HuH-7 (cell line): ENCODE measurements around the gene APBA2.
A peak's percentile ranks its signal among the peaks of the same experiment; 100 is the strongest.

ENCODE experiments used
- DNase-seq: peaks from one replicate; pipeline ENCODE4 v3.0.0; 2011; ENCODE audit warnings: low spot score

APBA2 gene

GRCh38 chr15:28915041-28915810, 29.5 kb downstream of the APBA2 start:
- no peak for DNase-seq

- no peak for DNase-seq
Observed at GRCh38 chr15:28915935-28916334, 30.2 kb downstream of the APBA2 start.

GRCh38 chr15:28917791-28918140, 32.0 kb downstream of the APBA2 start:
- no peak for DNase-seq

GRCh38 chr15:28918141-28918983, 32.6 kb downstream of the APBA2 start:
- DNase-seq, result peak; percentile 58

- DNase-seq, result peak; percentile 24
Observed at GRCh38 chr15:28919201-28919635, 33.4 kb downstream of the APBA2 start.

- DNase-seq, result no peak
Observed at GRCh38 chr15:28919679-28920655, 34.2 kb downstream of the APBA2 start.

GRCh38 chr15:28920781-28921331, 35.1 kb downstream of the APBA2 start:
- DNase-seq, result no peak

- no peak for DNase-seq
Observed at GRCh38 chr15:28921336-28921735, 35.6 kb downstream of the APBA2 start.

GRCh38 chr15:28921919-28922706, 36.3 kb downstream of the APBA2 start:
- peak; percentile 15 for DNase-seq

GRCh38 chr15:28922707-28923012, 36.9 kb downstream of the APBA2 start:
- DNase-seq, result no peak

- no peak for DNase-seq
Observed at GRCh38 chr15:28923726-28924280, 38.0 kb downstream of the APBA2 start.

GRCh38 chr15:28927043-28927442, 41.3 kb downstream of the APBA2 start:
- no peak for DNase-seq

GRCh38 chr15:28929200-28929599, 43.4 kb downstream of the APBA2 start:
- no peak for DNase-seq

GRCh38 chr15:28930011-28930410, 44.2 kb downstream of the APBA2 start:
- no peak for DNase-seq

GRCh38 chr15:28930476-28931291, 44.9 kb downstream of the APBA2 start:
- no peak for DNase-seq

- DNase-seq, result no peak
Observed at GRCh38 chr15:28931828-28932227, 46.1 kb downstream of the APBA2 start.

GRCh38 chr15:28932361-28932760, 46.6 kb downstream of the APBA2 start:
- no peak for DNase-seq

GRCh38 chr15:28933710-28934445, 48.1 kb downstream of the APBA2 start:
- no peak for DNase-seq

GRCh38 chr15:28934645-28935044, 48.9 kb downstream of the APBA2 start:
- DNase-seq, result no peak
